Measurements from ENCODE around the gene CRISP3.

- no peak for TF ChIP-seq HDAC6 (IDR thresholded peaks at IDR 0.05; ENCODE audit: unreplicated experiment)
- TF ChIP-seq CTCF (IDR thresholded peaks at IDR 0.05 in 2 of 3, conservative IDR thresholded peaks at IDR 0.05 in 1 of 3; ENCODE audit: control insufficient read depth in 2 of 3, extremely low read depth in 1 of 3, insufficient read depth in 1 of 3, low read depth in 3 of 3, low read length in 3 of 3): no peak
- TF ChIP-seq POU2F2 (IDR thresholded peaks at IDR 0.05; ENCODE audit: borderline replicate concordance, low read depth, low read length): no peak
- TF ChIP-seq RFX5 (IDR thresholded peaks at IDR 0.05; ENCODE audit: low read depth, low read length): no peak
- no peak for TF ChIP-seq BMI1 (IDR thresholded peaks at IDR 0.05; ENCODE audit: borderline replicate concordance)
- no peak for TF ChIP-seq FOXM1 (IDR thresholded peaks at IDR 0.05; ENCODE audit: low read depth, low read length)
- TF ChIP-seq REST (IDR thresholded peaks at IDR 0.05; ENCODE audit: low read depth, low read length): no peak
- no peak for TF ChIP-seq POLR2AphosphoS2 (IDR thresholded peaks at IDR 0.05; ENCODE audit: low read depth, low read length)
- no peak for TF ChIP-seq TAF1 (IDR thresholded peaks at IDR 0.05; ENCODE audit: borderline replicate concordance, low read depth, low read length)
- TF ChIP-seq HSF1 (IDR thresholded peaks at IDR 0.05; ENCODE audit: low read depth, low read length): no peak
- no peak for TF ChIP-seq SKIL (IDR thresholded peaks at IDR 0.05; ENCODE audit: low read depth, poor library complexity, severe bottlenecking)
- no peak for TF ChIP-seq NKRF (conservative IDR thresholded peaks at IDR 0.05)
Measured at GRCh38 chr6:49782725-49783124, 38.5 kb upstream of the CRISP3 start.
